D721Med (cell line): ENCODE measurements around the gene B3GAT2.
"Not testable (repeated sequence)": the region's sequence is repeated elsewhere in the genome, so short reads cannot be mapped to it uniquely, and the experiment has no call there.

ENCODE experiments used
- DNase-seq: peaks from one replicate; pipeline ENCODE4 v3.0.0; 2011; ENCODE audit warnings: low spot score; ENCODE audit not compliant: insufficient read length
- FAIRE-seq: peaks from 2 replicates; lab custom pipeline; 2011; peaks lifted over from hg19 to GRCh38; lab: Jason Lieb, UNC
- TF ChIP-seq, protein P1 (sequence below): IDR thresholded peaks from 2 replicates; pipeline ENCODE4 v1.5.1; 2012; ENCODE audit warnings: mild to moderate bottlenecking, control low read depth; ENCODE audit not compliant: insufficient read depth; ENCODE audit errors: missing control alignments

B3GAT2 gene

DNA sequence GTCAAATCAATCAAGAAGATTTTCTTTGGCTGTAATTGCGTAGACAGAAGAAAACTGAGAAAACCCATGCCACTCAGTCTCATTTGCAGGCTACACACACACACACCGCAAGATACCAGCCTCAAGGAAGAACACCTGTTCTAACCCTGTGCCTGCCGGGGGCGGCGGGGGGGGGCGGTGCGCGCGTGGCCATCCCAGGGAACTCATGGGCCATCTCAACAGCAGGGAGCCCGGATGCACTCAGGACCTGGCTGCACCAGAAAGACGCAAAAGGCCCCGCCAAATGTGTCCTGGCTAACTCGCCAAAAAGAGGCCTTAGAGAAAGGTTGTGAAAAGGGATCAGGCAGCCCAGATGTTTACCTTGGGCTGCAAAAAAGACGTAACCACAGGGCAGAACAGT lies 2.1 kb downstream of the B3GAT2 start:
- TF ChIP-seq, protein P1, sequence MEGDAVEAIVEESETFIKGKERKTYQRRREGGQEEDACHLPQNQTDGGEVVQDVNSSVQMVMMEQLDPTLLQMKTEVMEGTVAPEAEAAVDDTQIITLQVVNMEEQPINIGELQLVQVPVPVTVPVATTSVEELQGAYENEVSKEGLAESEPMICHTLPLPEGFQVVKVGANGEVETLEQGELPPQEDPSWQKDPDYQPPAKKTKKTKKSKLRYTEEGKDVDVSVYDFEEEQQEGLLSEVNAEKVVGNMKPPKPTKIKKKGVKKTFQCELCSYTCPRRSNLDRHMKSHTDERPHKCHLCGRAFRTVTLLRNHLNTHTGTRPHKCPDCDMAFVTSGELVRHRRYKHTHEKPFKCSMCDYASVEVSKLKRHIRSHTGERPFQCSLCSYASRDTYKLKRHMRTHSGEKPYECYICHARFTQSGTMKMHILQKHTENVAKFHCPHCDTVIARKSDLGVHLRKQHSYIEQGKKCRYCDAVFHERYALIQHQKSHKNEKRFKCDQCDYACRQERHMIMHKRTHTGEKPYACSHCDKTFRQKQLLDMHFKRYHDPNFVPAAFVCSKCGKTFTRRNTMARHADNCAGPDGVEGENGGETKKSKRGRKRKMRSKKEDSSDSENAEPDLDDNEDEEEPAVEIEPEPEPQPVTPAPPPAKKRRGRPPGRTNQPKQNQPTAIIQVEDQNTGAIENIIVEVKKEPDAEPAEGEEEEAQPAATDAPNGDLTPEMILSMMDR: no peak
- FAIRE-seq (no peak), DNase-seq (no peak)

GRCh38 chr6:70954176-70954575 lies 2.7 kb downstream of the B3GAT2 start:
- no peak for FAIRE-seq
- TF ChIP-seq, protein P1: no peak
- no peak for DNase-seq

DNA sequence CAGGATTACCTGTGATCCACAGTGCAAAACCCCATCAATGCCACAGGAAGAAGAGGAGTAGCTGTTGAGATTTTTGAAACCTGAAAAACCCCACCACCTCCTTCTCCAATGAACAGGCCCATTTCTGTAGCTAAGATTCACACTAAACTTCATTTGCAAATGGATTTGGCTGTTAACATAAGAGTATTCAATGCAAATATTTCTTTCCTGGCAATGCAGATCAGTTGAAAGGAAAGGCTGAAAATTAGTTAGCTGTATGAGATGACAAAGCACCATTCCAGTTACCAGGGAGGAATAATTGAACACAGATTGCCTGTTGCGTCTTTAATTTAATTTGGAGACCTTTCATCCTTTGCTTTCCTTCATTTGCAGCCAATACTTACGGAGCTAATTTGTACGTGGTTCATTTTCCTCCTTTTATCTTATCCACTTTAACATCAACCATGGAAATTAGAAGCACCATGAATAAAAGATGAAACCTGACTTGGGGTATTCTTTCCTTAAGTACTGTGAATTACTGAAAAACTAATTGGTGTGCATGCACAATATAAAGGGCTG lies 4.2 kb downstream of the B3GAT2 start:
- TF ChIP-seq, protein P1: no peak
- no peak for FAIRE-seq

DNA sequence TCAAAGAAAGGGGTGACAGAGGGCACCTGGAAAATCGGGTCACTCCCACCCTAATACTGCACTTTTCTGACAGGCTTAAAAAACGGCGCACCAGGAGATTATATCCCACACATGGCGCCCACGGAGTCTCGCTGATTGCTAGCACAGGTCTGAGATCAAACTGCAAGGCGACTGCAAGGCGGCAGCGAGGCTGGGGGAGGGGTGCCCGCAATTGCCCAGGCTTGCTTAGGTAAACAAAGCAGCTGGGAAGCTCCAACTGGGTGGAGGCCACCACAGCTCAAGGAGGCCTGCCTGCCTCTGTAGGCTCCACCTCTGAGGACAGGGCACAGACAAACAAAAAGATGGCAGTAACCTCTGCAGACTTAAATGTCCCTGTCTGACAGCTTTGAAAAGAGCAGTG lies 12.5 kb downstream of the B3GAT2 start:
- not testable (repeated sequence) for FAIRE-seq

More for the DNA sequence above, 4.2 kb downstream of the B3GAT2 start:
- DNase-seq: no peak

DNA sequence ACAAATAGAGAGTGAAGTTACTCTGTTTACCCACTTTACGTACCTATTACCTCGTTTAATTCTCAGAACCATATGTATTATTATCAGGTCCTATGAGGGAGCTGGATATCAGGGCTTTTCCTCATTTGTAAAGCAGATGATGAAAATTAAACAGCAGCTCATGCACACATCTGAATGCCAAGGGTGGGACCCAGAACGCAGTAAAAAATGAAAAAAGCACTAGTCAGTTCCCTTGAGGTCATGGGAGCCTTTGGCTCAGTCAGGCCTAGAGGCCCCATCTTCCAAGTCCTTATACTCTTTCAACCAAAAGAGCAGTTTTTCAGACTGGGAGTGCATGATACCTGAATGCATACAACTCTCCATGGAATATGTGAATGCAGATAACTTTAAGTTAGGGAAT lies 23.0 kb downstream of the B3GAT2 start:
- TF ChIP-seq, protein P1: no peak
- FAIRE-seq (no peak), DNase-seq (no peak)

More for the DNA sequence above, 12.5 kb downstream of the B3GAT2 start:
- not testable (repeated sequence) for DNase-seq

GRCh38 chr6:70905742-70906141 lies 51.1 kb downstream of the B3GAT2 start:
- TF ChIP-seq, protein P1: no peak
- DNase-seq: no peak
- FAIRE-seq: no peak

GRCh38 chr6:70903665-70904452 lies 53.0 kb downstream of the B3GAT2 start:
- TF ChIP-seq, protein P1: no peak
- no peak for FAIRE-seq
- no peak for DNase-seq
